Uterus (tissue), 4 donors: ENCODE data around the gene MICAL3. TPM values are rescaled to one million over a fixed set of nuclear protein-coding genes. Genes with fewer than 3 reads are reported as not detected.
"Not testable (repeated sequence)": the region's sequence is repeated elsewhere in the genome, so short reads cannot be mapped to it uniquely, and the experiment has no call there.

Source experiments
- DNase-seq, 2 donors: peaks; one replicate each; pipeline ENCODE4 v3.0.0-alpha.2; 2019 to 2020
- H3K27ac ChIP-seq, 2 donors: fragments of 200-600 bp; sonication (generic); 1 replicate in 1 of 2; 2 replicates in 1 of 2; pipeline ENCODE4 v1.5.1; 2016 to 2018
- H3K27me3 ChIP-seq, 2 donors: fragments of 200-600 bp; sonication (generic); one replicate each; pipeline ENCODE4 v1.5.1; 2018 to 2019; ENCODE audit warnings: control low read depth in 1 of 2
- H3K36me3 ChIP-seq, 2 donors: fragments of 200-600 bp; sonication (generic); one replicate each; pipeline ENCODE4 v1.5.1; 2019; ENCODE audit warnings: control low read depth in 1 of 2
- H3K4me1 ChIP-seq, 2 donors: fragments of 200-600 bp; sonication (generic); one replicate each; pipeline ENCODE4 v1.5.1; 2018 to 2019; ENCODE audit warnings: control low read depth in 1 of 2
- H3K4me3 ChIP-seq, 2 donors: fragments of 200-600 bp; sonication (generic); 1 replicate in 1 of 2; 2 replicates in 1 of 2; pipeline ENCODE4 v1.5.1; 2018 to 2019; ENCODE audit warnings: mild to moderate bottlenecking in 1 of 2
- H3K9me3 ChIP-seq, 2 donors: fragments of 200-600 bp; sonication (generic); one replicate each; pipeline ENCODE4 v1.5.1; 2019; ENCODE audit warnings: control low read depth in 1 of 2
- POLR2A ChIP-seq, 2 donors: fragments of 450-650 bp; IDR thresholded peaks; one replicate each; pipeline ENCODE4 v1.6.1; 2016; ENCODE audit warnings: antibody characterized with exemption in 2 of 2, mild to moderate bottlenecking in 1 of 2, moderate library complexity in 1 of 2
- intact Hi-C: fragments of 100-400 bp; cut with DNase I; formaldehyde crosslinking; loops from one replicate; pipeline ENCODE4 v1.15.1; 2023; ENCODE audit warnings: low total_unique reads
- total RNA-seq, 4 donors: library from RNA; depleted of rRNA in 3 of 4; stranded (reverse); fragments of >200 nt in 3 of 4; gene quantifications; one replicate each; pipeline versions ENCODE4 v1.1.0 to v1.2.4, GENCODE V29; 2014 to 2023
- TF ChIP-seq, protein P1 (sequence below), 4 experiments: fragments of 200-600 bp in 2 of 4; fragments of 450-650 bp in 2 of 4; sonication (generic) in 2 of 4; IDR thresholded peaks; one replicate each; pipeline ENCODE4 v1.5.1; 2016 to 2019; ENCODE audit warnings: antibody characterized with exemption in 4 of 4, mild to moderate bottlenecking in 2 of 4, moderate library complexity in 1 of 4
- donor health status: DM: yes; HTN: yes; CAD: no.

The MICAL3 gene
- total RNA-seq, 4 donors from 2014 or later = 13.5 to 167 (median 47.2) TPM

DNA sequence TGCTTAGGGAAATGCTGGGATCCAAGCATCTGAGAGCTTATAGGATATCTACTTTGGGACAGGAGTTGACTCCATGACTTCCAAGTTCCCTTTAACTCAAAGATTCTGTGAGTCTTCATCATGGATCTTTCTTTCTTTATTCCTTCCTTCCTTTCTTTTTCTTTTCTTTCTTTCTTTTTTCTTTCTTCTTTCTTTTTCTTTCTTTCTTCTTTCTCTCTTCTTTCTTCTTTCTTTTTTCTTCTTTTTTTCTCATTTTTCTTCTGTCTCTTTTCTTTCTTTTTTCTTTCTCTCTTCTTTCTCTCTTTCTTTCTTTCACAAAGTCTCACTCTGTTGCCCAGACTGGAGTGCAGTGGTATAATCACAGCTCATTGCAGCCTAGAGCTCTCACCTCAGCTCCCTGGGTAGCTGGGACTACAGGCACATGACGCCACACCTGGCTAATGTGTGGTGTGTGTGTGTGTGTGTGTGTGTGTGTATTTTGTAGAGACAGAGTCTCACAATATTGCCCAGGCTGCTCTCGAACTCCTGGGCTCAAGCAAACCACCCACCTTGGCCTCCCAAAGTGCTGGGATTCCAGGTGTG lies 5.4 kb upstream of the MICAL3 start:
- Histone ChIP-seq H3K4me1 (peaks cover 0 to 4% of the 10 kb centered on the region in 2 donors), H3K36me3 (no peaks in the 10 kb centered on the region), H3K27ac (no peak overlapping the region), H3K27me3 (no peaks in the 10 kb centered on the region), H3K4me3 (no peak overlapping the region), H3K9me3 (no peaks in the 10 kb centered on the region)
- TF ChIP-seq, protein P1, sequence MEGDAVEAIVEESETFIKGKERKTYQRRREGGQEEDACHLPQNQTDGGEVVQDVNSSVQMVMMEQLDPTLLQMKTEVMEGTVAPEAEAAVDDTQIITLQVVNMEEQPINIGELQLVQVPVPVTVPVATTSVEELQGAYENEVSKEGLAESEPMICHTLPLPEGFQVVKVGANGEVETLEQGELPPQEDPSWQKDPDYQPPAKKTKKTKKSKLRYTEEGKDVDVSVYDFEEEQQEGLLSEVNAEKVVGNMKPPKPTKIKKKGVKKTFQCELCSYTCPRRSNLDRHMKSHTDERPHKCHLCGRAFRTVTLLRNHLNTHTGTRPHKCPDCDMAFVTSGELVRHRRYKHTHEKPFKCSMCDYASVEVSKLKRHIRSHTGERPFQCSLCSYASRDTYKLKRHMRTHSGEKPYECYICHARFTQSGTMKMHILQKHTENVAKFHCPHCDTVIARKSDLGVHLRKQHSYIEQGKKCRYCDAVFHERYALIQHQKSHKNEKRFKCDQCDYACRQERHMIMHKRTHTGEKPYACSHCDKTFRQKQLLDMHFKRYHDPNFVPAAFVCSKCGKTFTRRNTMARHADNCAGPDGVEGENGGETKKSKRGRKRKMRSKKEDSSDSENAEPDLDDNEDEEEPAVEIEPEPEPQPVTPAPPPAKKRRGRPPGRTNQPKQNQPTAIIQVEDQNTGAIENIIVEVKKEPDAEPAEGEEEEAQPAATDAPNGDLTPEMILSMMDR (IDR thresholded peaks at IDR 0.05) = no peak
- no peak for TF ChIP-seq POLR2A (IDR thresholded peaks at IDR 0.05)
- intact Hi-C loops = loop anchor here (10.0 kb wide), 1 partner anchor 45 kb away; the partner anchor contains the start of gene PEX26
- DNase-seq = no peak

DNA sequence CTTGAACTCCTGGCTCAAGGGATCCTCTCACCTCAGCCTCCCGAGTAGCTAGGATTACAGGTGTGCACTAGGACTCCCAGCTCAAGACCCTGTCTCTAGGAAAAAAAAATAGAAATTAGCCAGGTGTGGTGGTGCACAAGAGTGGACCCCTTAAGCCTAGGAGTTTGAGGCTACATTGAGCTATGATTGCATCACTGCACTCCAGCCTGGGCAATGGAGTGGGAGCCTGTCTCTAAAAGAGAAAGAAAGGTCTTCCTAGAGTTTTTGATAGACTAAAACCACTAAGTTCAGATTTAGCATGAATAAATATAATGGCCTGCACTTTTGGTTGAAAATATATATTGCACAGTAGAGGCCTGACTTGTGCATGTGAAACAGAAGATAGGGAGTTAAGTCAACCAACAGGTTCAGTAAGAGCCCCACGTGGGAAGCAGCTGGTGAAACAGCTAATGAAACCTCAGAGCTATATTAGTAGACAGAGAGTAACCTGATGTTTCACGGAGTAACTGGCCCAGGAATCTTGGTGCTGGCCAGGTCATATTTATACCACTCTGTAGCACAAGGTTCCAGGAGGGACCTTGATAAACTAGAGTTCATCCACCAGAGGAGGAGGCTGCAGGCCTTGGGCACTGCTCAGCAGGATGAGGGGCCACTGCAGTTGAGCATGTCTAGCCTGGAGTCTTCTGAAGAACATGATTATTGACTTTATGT lies 4.6 kb upstream of the MICAL3 start:
- Histone ChIP-seq H3K4me1 (peaks cover 0 to 4% of the 10 kb centered on the region in 2 donors), H3K4me3 (no peak overlapping the region), H3K27ac (no peak overlapping the region), H3K27me3 (no peaks in the 10 kb centered on the region), H3K36me3 (no peaks in the 10 kb centered on the region), H3K9me3 (no peaks in the 10 kb centered on the region)
- intact Hi-C loops = loop anchor here (10.0 kb wide), 1 partner anchor 46 kb away; the partner anchor contains the start of gene PEX26
- TF ChIP-seq POLR2A (IDR thresholded peaks at IDR 0.05) = no peak
- TF ChIP-seq, protein P1 (IDR thresholded peaks at IDR 0.05) = no peak
- no peak for DNase-seq

DNA sequence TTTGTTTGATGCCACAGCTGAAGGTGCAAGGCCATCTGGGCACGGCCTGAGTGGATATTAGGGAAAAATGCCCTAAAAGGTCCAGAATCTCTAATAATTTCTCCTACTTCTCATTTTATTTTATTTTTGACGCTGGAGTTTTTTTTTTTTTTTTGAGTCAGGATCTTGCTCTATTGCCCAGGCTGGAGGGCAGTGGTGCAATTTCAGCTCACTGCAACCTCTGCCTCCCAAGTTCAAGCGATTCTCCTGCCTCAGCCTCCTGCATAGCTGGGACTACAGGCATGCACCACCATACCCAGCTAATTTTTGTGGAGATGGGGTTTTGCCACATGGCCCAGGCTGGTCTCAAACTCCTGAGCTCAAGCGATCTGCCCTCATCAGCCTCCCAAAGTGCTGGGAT lies 1.5 kb upstream of the MICAL3 start:
- H3K36me3 ChIP-seq, H3K9me3 ChIP-seq, H3K27me3 ChIP-seq, H3K4me3 ChIP-seq, H3K4me1 ChIP-seq, DNase-seq: not testable (repeated sequence)
- H3K27ac ChIP-seq = peak overlapping the region in 1 of 2 donors; percentile 88
- intact Hi-C loops = loop anchor here (10.0 kb wide), 1 partner anchor 49 kb away; the partner anchor contains the start of gene PEX26

DNA sequence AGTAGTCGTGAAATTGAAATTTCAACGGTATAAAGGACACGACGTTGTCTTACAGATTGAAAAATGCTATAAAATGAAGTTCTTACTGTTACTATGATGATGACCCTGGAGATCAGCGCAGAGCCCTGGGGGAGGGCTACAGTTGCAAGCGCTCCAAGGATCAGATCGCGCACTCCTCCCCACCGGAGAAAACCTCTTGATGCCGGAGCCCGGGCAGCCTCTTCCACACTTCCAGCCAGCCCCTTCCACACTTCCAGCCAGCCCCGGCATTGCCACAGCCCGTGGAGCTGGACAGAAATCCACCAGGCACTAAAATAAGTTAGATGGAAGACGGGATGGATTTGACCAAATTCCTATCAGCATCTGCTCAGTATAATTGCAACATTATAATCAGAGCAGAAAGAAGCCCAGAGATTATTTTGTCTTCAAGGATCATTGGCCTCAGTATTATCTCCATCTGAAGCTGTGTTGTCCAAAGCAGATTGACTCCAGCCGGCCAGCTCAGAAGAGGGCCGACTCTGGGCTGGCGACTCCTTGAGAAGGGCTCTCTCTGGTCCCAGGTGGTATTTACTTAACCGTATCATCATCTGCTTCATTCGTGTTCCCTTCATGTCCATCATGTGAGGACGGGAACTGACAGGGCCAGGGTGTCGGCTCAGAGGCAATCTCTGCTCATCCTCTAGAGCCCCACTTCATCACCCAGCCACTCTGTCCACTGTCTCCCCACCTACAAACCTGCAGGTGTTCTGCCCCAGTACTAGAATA lies 777 bp upstream of the MICAL3 start:
- Histone ChIP-seq H3K36me3 (no peaks in the 10 kb centered on the region), H3K27me3 (no peaks in the 10 kb centered on the region), H3K27ac (peak overlapping the region; percentile 80 to 88), H3K4me1 (peaks cover 0 to 4% of the 10 kb centered on the region in 2 donors), H3K4me3 (peak overlapping the region; percentile 33 to 63), H3K9me3 (no peaks in the 10 kb centered on the region)
- TF ChIP-seq, protein P1 (IDR thresholded peaks at IDR 0.05) = no peak
- TF ChIP-seq POLR2A (IDR thresholded peaks at IDR 0.05) = no peak
- intact Hi-C loops = loop anchor here (10.0 kb wide), 1 partner anchor 50 kb away; the partner anchor contains the start of gene PEX26
- no peak for DNase-seq

DNA sequence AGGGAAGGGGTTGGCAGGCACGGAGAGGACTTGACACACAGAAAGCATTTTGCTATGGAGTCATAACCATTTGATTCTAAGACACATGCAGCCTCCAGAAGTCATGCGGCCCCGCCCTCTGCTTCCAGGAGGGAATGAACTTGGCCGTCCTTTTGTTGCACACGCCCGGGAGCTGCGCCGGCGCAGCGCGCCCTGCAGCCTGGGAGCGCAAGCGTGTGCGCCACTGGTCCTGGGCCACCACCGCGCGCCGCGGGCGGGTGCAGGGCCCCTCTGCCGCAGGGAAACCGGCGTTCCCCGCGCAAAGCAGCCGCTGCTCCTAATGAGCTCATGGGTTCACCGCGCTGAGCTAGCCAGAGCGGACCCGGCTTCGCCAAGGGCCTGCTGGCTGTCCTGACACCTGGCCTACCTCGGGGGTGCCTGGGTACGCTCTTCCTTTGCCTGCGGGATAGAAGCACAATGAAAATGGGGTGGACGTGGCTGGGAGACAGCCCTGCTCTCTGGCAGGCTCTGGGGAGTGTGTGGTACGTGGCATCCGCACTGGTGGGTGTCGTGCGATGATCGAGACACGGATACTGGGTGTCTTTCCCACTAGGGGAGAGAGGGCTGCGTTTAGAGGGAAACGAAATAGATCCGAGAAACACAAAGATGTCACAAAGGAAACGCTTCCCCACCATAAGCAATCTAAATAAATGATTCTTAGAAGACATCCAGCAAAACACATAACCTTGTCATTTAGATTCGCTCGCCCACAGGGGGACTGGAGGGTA lies 669 bp downstream of the MICAL3 start:
- Histone ChIP-seq H3K9me3 (no peaks in the 10 kb centered on the region), H3K4me3 (peak overlapping the region; percentile 33 to 63), H3K27ac (peak overlapping the region; percentile 80 to 88), H3K4me1 (peaks cover 0 to 4% of the 10 kb centered on the region in 2 donors), H3K36me3 (no peaks in the 10 kb centered on the region), H3K27me3 (no peaks in the 10 kb centered on the region)
- peak; percentile 69 to 84 for TF ChIP-seq POLR2A (IDR thresholded peaks at IDR 0.05)
- TF ChIP-seq, protein P1 (IDR thresholded peaks at IDR 0.05) = peak in 2 of 4 experiments; percentile 20 to 41
- intact Hi-C loops = loop anchor here (10.0 kb wide), 1 partner anchor 51 kb away; the partner anchor contains the start of gene PEX26
- peak; percentile 80 to 83 for DNase-seq
